ENCODE results near the gene MACROD2.

MACROD2 gene

DNA sequence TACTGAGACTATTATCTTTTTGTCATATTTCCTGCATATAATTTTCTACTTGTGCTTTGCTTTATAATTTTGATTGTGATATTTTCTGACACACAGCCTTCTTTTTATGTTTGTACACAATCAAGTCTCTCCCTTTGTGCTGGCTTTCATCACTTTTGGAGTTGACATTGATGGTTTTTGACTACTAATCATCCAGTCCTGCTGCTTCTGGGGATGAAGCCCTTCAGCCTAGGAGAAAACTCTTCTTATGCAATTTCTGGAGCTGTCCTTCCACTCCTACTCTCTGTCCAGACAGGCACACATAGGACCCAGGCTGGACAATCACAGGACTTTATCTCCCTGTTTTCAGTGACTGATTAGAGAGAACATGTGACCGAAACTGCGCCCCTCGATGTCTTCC is 2063.0 kb downstream of the MACROD2 start:
- Histone ChIP-seq H3K27me3 (no peaks in the 10 kb centered on the region), H4K20me1 (no peaks in the 10 kb centered on the region), H3K9me3 (replicated peaks in 1 of 11) (peaks cover 0 to 78% (median 49%) of the 10 kb centered on the region in 11 experiments; a peak in 18 of 22 replicates), H3K4me1 (peaks cover 14 to 31% (median 21%) of the 10 kb centered on the region in 10 experiments), H3K4me2 (no peak overlapping the region), H3K36me3 (peaks cover 0 to 6% (median 0%) of the 10 kb centered on the region in 11 experiments; a peak in 1 of 22 replicates), H3K27ac (peak overlapping the region in 1 of 11 experiments; percentile 22; a peak in 3 of 22 replicates), H3K9ac (no peak overlapping the region), H3K4me3 (no peak overlapping the region)
- TF ChIP-seq Cebpa-rat (IDR thresholded peaks at IDR 0.05), result no peak

DNA sequence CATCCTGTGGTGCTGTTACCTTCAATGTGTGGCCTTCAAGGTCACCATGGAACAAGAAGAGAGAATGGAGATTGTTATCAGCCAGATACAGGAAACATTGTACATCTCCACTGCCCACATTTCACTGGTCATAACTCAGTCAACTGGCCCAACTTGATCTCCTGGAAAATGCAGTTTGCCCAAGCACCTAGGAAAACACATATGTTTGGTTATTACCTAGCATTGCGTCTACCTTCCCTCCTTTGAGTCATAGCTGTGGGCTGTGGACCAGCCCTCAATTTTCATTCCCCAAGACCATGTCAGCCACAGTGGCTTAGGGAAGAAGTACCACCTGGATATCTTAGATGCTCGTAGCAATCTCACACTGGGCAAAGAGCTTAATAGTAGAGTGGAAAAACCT is 2064.5 kb downstream of the MACROD2 start:
- Histone ChIP-seq H3K4me2 (no peak overlapping the region), H3K27ac (no peak overlapping the region), H3K4me3 (no peak overlapping the region), H3K27me3 (no peaks in the 10 kb centered on the region), H4K20me1 (no peaks in the 10 kb centered on the region), H3K9me3 (replicated peaks in 1 of 11) (peaks cover 0 to 62% (median 39%) of the 10 kb centered on the region in 11 experiments; a peak in 18 of 22 replicates), H3K36me3 (no peaks in the 10 kb centered on the region), H3K9ac (no peak overlapping the region), H3K4me1 (peaks cover 8 to 30% (median 14%) of the 10 kb centered on the region in 10 experiments)
- TF ChIP-seq Cebpa-rat (IDR thresholded peaks at IDR 0.05), result no peak

DNA sequence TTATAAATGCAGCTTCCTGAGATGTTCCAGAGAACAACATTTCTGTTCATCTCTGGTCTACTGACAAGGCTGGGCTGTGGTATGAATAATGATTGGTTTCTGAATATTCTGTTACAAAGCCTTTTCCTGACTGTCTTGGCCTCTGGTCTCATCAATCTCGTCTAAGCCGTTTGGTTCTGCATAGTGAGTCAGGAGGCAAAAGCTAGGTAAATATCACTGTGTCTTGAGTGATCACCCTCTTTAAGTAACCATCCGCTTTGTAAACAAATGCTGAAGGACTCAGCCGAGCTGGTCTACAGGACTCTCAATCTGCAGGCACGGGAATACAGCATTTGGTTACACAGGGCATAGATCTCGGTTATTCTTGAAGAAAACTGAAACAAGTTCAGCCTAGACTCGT is 2066.0 kb downstream of the MACROD2 start:
- H4K20me1 ChIP-seq, result no peaks in the 10 kb centered on the region
- H3K9ac ChIP-seq, result no peak overlapping the region
- peaks cover 0 to 47% (median 25%) of the 10 kb centered on the region in 11 experiments; a peak in 18 of 22 replicates for H3K9me3 ChIP-seq (replicated peaks in 1 of 11)
- H3K4me3 ChIP-seq, result no peak overlapping the region
- peaks cover 4 to 30% (median 14%) of the 10 kb centered on the region in 10 experiments; a peak in 19 of 20 replicates for H3K4me1 ChIP-seq
- H3K27ac ChIP-seq, result no peak overlapping the region
- no peaks in the 10 kb centered on the region for H3K36me3 ChIP-seq
- TF ChIP-seq Cebpa-rat (IDR thresholded peaks at IDR 0.05), result no peak
- no peak overlapping the region for H3K4me2 ChIP-seq
- no peaks in the 10 kb centered on the region for H3K27me3 ChIP-seq

DNA sequence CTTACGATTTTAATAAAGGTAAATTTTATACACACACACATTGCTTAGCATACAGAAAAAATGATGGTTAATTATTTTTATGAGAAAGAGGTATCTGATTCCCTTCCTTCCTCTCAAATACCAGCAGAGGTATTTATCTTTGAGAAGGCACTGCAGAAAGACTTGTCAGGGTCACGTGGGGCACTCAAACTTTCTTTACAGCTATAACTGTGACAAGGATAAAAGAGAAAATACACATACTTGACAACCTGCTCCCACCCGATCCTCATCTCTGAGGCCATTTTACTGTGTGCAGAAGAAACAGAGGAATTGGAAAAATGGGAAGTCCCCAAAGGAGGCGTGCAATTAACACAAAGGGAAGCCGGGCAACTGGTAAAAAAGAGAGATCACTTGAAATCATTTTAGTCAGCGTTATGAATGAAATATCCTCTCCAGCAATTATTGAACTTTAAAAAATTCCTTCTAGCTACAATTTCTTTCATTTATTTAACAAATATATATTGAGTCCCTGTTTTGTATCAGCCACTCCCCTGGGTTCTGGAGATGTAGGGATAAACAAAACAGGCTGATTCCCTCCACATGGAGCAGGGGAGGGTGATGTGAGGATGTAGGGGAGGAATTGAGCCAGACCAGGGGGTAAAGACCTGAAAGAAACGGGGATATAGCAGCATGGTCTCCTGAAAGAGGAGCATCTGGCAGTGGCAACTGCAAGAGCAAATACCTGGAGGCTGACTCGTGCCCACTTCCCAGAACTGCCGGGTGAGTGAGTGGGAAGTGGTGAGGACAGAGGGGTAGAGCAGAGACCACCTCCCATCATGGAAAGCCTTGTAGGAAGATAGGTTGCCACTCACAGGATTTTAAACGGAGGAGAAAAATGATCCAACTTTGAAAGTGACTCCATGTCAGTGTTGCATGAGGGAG is 2067.6 kb downstream of the MACROD2 start:
- TF ChIP-seq Cebpa-rat (IDR thresholded peaks at IDR 0.05), result no peak
- Histone ChIP-seq H3K4me3 (no peak overlapping the region), H3K4me2 (peak overlapping the region in 7 of 11 experiments; percentile 3 to 52 (median 35); a peak in 11 of 22 replicates), H3K4me1 (peaks cover 4 to 30% (median 12%) of the 10 kb centered on the region in 10 experiments; a peak in 19 of 20 replicates), H3K9me3 (replicated peaks in 1 of 11) (peaks cover 8 to 49% (median 30%) of the 10 kb centered on the region in 11 experiments), H4K20me1 (no peaks in the 10 kb centered on the region), H3K36me3 (no peaks in the 10 kb centered on the region), H3K9ac (no peak overlapping the region), H3K27ac (no peak overlapping the region), H3K27me3 (no peaks in the 10 kb centered on the region)

DNA sequence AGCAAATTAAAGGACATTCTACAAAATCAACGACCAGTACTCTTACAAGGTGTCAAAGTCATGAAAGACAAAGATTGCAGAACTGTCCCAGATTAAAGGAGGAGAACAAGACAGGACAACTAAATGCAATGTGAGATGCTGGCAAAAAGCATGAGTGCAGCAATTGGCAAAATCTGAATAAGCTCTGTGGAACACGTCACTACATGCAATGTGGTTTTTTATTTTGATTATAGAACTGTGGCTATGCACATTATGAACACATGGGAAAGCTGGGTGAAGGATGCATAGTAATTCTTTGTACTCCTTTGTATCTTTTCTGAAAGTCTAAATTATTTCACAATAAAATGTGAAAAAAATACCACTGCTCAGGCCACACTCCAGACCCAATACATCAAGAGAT is 2068.6 kb downstream of the MACROD2 start:
- peak overlapping the region in 1 of 11 experiments; percentile 36; a peak in 1 of 22 replicates for H3K4me2 ChIP-seq

DNA sequence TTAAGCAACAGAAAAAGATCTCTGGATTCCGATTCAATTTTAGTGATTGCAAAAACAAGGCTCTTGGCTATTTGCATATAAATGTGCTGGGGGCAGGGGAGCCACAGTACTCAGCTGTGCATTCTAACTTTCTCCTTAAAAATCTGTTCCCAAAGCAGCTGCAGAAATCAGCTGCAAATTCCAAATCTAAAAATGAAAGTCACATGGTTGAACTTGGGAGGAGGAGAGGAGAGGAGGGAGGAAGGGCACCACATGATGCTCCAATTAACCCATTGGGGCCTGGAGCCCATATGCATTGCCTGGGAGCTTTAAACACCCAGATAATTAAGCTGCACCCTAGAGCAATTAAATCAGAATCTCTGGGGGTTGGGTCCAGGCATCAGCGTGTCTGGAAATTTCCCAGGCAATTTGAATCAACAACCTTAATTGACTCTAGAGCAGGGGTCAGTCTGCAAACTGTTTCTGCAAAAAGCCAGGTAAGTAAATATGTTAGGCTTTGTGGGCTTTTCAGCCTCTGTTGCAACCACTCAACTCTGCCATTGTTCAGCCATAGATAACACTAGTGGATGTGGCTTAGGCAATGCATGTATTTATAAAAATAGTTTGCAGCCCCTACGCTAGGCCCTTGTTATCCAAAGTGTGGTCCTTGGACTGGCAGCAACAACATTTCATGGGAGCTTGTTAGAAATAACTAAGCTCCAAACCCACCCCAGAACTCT is 2069.8 kb downstream of the MACROD2 start:
- H3K27me3 ChIP-seq, result no peaks in the 10 kb centered on the region
- H3K9me3 ChIP-seq (replicated peaks in 1 of 11), result peaks cover 12 to 45% (median 25%) of the 10 kb centered on the region in 11 experiments
- no peak for TF ChIP-seq Cebpa-rat (IDR thresholded peaks at IDR 0.05)
- H3K36me3 ChIP-seq, result no peaks in the 10 kb centered on the region
- no peaks in the 10 kb centered on the region for H4K20me1 ChIP-seq
- H3K4me2 ChIP-seq, result peak overlapping the region in 7 of 11 experiments; percentile 16 to 45 (median 35); a peak in 14 of 22 replicates
- H3K27ac ChIP-seq, result no peak overlapping the region
- no peak overlapping the region for H3K9ac ChIP-seq
- H3K4me1 ChIP-seq, result peaks cover 20 to 45% (median 27%) of the 10 kb centered on the region in 10 experiments
- no peak overlapping the region for H3K4me3 ChIP-seq

More for the DNA sequence above, 2068.6 kb downstream of the MACROD2 start:
- Histone ChIP-seq H3K9me3 (replicated peaks in 1 of 11) (peaks cover 10 to 51% (median 32%) of the 10 kb centered on the region in 11 experiments; a peak in 21 of 22 replicates), H3K9ac (no peak overlapping the region), H4K20me1 (no peaks in the 10 kb centered on the region), H3K27ac (no peak overlapping the region), H3K27me3 (no peaks in the 10 kb centered on the region), H3K4me3 (no peak overlapping the region), H3K4me1 (peaks cover 10 to 33% (median 15%) of the 10 kb centered on the region in 10 experiments), H3K36me3 (no peaks in the 10 kb centered on the region)
- TF ChIP-seq Cebpa-rat (IDR thresholded peaks at IDR 0.05), result no peak

DNA sequence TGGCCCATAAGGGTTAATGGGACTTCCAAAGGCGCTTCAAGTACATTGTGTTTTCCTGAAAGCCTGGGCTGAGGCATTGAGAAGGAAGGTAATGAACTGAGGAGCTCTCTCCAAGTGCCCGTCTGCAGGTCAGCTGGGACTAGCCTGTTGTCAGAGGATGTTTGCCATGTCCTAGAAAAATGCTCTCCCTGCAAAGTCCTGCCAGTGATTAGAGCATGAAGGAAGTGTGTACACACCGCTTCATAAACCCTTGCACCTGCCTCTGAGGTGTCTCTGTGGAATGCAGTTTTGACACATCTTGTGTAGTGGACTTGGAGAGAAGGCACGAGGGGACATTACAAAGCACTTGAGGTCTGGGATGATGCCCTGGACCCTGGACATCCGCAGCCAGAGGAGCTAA is 2071.3 kb downstream of the MACROD2 start:
- Histone ChIP-seq H3K4me3 (no peak overlapping the region), H3K9me3 (replicated peaks in 1 of 11) (peaks cover 17 to 51% (median 32%) of the 10 kb centered on the region in 11 experiments), H3K9ac (no peak overlapping the region), H4K20me1 (no peaks in the 10 kb centered on the region), H3K4me1 (peaks cover 20 to 45% (median 27%) of the 10 kb centered on the region in 10 experiments), H3K27ac (no peak overlapping the region), H3K4me2 (no peak overlapping the region), H3K36me3 (no peaks in the 10 kb centered on the region), H3K27me3 (no peaks in the 10 kb centered on the region)
- no peak for TF ChIP-seq Cebpa-rat (IDR thresholded peaks at IDR 0.05)

DNA sequence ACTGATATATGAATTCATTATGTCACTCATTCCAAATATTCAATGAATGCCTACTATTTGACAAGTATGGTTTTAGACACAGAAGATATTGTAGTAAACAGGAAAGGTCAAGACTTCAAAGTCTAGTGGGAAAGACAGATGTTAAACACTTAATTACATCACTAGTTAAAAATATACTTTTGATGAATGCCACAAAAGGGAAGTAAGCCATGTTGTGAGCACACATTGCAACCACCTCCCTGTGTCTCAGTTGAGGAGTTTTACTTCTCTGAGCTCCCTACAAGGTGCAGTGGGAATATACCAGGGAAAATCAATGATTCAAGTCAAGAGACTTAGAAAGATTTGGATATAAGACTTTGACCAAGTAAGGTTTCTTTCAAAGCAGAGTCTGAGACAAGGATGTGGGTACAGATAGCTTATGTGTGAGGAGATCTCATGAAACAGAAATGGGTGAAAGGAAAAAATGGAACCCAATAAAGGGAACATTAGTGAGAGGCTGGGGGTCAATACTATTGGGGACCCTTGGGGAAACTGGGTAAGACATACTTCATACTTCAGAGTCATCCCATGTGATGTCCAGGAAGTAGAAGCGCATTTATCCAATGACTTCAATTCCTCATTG is 2074.2 kb downstream of the MACROD2 start:
- TF ChIP-seq Cebpa-rat (IDR thresholded peaks at IDR 0.05), result no peak
- Histone ChIP-seq H3K4me2 (peak overlapping the region; percentile 39 to 69 (median 53)), H3K4me1 (peaks cover 12 to 41% (median 34%) of the 10 kb centered on the region in 10 experiments), H3K9me3 (replicated peaks in 1 of 11) (peaks cover 17 to 59% (median 43%) of the 10 kb centered on the region in 11 experiments), H3K36me3 (no peaks in the 10 kb centered on the region), H3K27me3 (no peaks in the 10 kb centered on the region), H3K27ac (peak overlapping the region in 10 of 11 experiments; percentile 42 to 75 (median 68); a peak in 20 of 22 replicates), H3K4me3 (no peak overlapping the region; a peak in 1 of 20 replicates), H3K9ac (peak overlapping the region in 1 of 11 experiments; percentile 34; a peak in 2 of 22 replicates), H4K20me1 (no peaks in the 10 kb centered on the region)

Measured in BLaER1 treated with 17β-estradiol and CSF1 and Interleukin-3, amounts not matched to agents 10 nM and 100 nM (cell line).